PFSK-1 (cell line): Measurements from ENCODE around the gene UBE3B.

Experiments
- FOXP2 ChIP-seq: optimal IDR thresholded peaks from 2 replicates; pipeline ENCODE3; 2011; ENCODE audit warnings: borderline replicate concordance, control low read depth, inconsistent platforms; ENCODE audit not compliant: insufficient read depth; ENCODE audit errors: extremely low read length, extremely low read depth
- POLR2AphosphoS5 ChIP-seq: IDR thresholded peaks from 2 replicates; pipeline ENCODE4 v1.6.1; 2012; ENCODE audit warnings: low read depth, mild to moderate bottlenecking, control low read depth, low read length, moderate library complexity
- TAF1 ChIP-seq: IDR thresholded peaks from 2 replicates; pipeline ENCODE4 v1.6.1; 2012; ENCODE audit warnings: low read length, control low read depth, borderline replicate concordance; ENCODE audit not compliant: insufficient read depth
- TF ChIP-seq, protein P1 (sequence below), 2 experiments: IDR thresholded peaks; 2 replicates each; pipeline versions ENCODE4 v1.6.1 to v1.8.0; 2011 to 2012; ENCODE audit warnings: low read depth in 2 of 2, low read length in 2 of 2, control low read depth in 1 of 2, inconsistent platforms in 1 of 2, mild to moderate bottlenecking in 1 of 2, moderate library complexity in 1 of 2; ENCODE audit not compliant: insufficient read depth in 1 of 2

DNA sequence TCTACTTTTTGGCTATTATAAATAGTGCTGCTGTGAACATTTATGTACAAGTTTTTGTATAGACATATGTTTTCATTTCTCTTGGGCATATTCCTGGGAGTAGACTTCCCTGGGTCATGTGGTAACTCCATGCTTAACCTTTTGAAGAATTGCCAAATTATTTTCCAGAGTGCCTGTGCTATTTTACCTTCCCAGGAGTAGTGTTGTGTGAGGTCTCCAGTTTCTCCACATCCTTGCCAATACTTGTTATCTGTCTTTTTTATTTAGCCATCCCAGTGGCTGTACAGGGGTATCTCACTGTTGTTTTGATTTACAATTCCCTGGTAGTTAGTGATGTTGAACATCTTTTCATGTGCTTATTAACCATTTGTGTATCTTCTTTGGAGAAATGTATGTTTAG lies 18.9 kb downstream of the UBE3B start:
- TF ChIP-seq POLR2AphosphoS5 (no peak), TAF1 (no peak), FOXP2 (no peak)
- TF ChIP-seq, protein P1, sequence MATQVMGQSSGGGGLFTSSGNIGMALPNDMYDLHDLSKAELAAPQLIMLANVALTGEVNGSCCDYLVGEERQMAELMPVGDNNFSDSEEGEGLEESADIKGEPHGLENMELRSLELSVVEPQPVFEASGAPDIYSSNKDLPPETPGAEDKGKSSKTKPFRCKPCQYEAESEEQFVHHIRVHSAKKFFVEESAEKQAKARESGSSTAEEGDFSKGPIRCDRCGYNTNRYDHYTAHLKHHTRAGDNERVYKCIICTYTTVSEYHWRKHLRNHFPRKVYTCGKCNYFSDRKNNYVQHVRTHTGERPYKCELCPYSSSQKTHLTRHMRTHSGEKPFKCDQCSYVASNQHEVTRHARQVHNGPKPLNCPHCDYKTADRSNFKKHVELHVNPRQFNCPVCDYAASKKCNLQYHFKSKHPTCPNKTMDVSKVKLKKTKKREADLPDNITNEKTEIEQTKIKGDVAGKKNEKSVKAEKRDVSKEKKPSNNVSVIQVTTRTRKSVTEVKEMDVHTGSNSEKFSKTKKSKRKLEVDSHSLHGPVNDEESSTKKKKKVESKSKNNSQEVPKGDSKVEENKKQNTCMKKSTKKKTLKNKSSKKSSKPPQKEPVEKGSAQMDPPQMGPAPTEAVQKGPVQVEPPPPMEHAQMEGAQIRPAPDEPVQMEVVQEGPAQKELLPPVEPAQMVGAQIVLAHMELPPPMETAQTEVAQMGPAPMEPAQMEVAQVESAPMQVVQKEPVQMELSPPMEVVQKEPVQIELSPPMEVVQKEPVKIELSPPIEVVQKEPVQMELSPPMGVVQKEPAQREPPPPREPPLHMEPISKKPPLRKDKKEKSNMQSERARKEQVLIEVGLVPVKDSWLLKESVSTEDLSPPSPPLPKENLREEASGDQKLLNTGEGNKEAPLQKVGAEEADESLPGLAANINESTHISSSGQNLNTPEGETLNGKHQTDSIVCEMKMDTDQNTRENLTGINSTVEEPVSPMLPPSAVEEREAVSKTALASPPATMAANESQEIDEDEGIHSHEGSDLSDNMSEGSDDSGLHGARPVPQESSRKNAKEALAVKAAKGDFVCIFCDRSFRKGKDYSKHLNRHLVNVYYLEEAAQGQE (IDR thresholded peaks at IDR 0.05; ENCODE audit: insufficient read depth in 1 of 2, low read depth in 2 of 2, low read length in 2 of 2): no peak
